MG63 (cell line): ENCODE data around the gene PPP6R1. TPM values are rescaled to one million over a fixed set of nuclear protein-coding genes. Genes with fewer than 3 reads are reported as not detected.

Experiments
- DNase-seq: peaks from one replicate; pipeline ENCODE4 v3.0.0-alpha.2; 2020
- H3K27me3 ChIP-seq: fragments of 250-450 bp; sonication (Bioruptor Pico); 2 replicates; pipeline ENCODE4 v1.5.1; 2020; ENCODE audit warnings: mild to moderate bottlenecking, moderate library complexity
- H3K36me3 ChIP-seq: fragments of 250-450 bp; sonication (Bioruptor Pico); 2 replicates; pipeline ENCODE4 v1.5.1; 2020; ENCODE audit warnings: mild to moderate bottlenecking, moderate library complexity
- H3K4me3 ChIP-seq: fragments of 250-450 bp; sonication (Bioruptor Pico); 2 replicates; pipeline ENCODE4 v1.5.1; 2020; ENCODE audit warnings: mild to moderate bottlenecking, moderate library complexity
- H3K9me3 ChIP-seq: fragments of 250-450 bp; sonication (Bioruptor Pico); 2 replicates; pipeline ENCODE4 v1.5.1; 2020; ENCODE audit warnings: mild to moderate bottlenecking, moderate library complexity
- total RNA-seq: library from RNA; depleted of rRNA; stranded (reverse); fragments of >200 nt; shearing (Covaris generic); gene quantifications from 2 replicates; pipeline ENCODE4 v1.2.3, GENCODE V29; 2014; ENCODE audit warnings: low replicate concordance

The PPP6R1 gene
- total RNA-seq, 1 experiment from 2014 or later = 102 TPM

GRCh38 chr19:55287361-55288079 is 28.7 kb upstream of the PPP6R1 start:
- Histone ChIP-seq H3K4me3 (no peak overlapping the region), H3K36me3 (no peaks in the 10 kb centered on the region), H3K27me3 (no peaks in the 10 kb centered on the region), H3K9me3 (no peaks in the 10 kb centered on the region)
- no peak for DNase-seq

- no peak for DNase-seq
- Histone ChIP-seq H3K27me3 (no peaks in the 10 kb centered on the region), H3K4me3 (no peak overlapping the region), H3K36me3 (no peaks in the 10 kb centered on the region), H3K9me3 (no peaks in the 10 kb centered on the region)
Observed at GRCh38 chr19:55285229-55285890, 26.5 kb upstream of the PPP6R1 start.

DNA sequence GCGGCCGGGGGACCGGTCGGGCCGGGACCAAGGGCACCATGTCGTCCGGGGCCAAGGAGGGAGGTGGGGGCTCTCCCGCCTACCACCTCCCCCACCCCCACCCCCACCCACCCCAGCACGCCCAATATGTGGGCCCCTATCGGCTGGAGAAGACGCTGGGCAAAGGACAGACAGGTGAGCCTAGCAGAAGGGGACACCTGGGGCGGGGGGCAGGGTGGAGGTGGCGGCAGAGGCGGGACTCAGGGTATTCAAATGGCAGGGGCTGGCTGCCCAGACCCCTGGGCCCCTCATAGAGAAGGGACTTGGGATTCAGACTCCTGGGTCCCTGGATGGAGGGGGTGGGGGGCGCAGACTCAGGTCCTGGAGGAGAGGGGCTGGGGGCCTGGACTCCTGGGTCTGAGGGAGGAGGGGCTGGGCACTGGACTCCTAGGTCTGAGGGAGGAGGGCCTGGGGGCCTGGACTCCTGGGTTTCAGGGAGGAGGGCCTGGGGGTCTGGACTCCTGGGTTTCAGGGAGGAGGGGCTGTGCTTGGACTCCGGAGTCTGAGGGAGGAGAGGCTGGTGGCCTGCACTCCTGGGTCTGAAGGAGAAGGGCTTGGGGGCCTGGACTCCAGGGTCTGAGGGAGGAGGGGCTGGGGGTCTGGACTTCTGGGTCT is 25.7 kb upstream of the PPP6R1 start:
- Histone ChIP-seq H3K9me3 (no peaks in the 10 kb centered on the region), H3K36me3 (no peaks in the 10 kb centered on the region), H3K4me3 (no peak overlapping the region), H3K27me3 (no peaks in the 10 kb centered on the region)
- no peak for DNase-seq

DNA sequence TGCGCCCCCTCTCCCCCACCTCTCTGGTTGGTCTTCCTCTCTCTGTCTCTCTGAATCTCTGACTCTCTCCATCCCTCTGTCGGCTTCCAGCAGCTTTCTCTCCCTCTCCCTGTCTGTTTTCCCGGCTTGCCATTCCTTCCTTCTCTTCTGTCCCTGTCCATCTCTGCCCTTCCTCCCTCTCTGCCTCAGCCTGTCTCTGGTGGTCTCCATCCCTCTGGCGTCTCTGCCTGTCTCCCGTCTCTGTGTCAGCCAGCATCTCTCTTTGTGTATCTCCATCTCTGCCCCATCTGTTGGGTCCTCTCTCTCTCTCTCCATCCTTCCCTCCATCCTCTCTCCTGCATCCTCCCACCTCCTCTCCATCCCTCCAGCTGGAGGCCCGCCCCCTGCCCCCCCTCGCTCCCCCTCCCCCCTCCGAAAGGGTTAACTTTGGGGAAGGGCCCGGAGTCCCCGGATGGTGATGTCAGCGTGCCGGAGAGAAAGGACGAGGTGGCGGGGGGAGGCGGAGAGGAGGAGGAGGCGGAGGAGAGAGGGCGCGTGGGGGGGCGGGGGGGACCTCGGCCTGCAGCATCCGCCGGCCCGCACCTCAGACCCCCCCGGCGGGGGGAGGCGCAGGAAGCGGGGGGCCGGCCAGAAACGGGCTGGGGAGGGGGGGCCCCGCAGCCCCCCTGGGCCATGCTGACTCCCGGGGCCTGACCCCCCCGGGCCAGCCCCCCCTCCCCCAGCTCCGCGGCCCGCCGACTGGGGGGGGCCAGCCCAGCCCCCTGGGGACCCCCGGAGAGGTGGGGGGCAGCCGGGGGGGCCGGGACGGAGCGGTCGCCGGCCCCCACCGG is 24.9 kb upstream of the PPP6R1 start, which contains the start of gene BRSK1:
TSS of gene BRSK1 (plus strand) at position 450 of the 830 bp plus-strand sequence. CDS start 446 bp downstream, outside the sequence.
- Histone ChIP-seq H3K27me3 (no peaks in the 10 kb centered on the region), H3K4me3 (no peak within 1 kb of the TSS), H3K36me3 (no peaks in the 10 kb centered on the region), H3K9me3 (no peaks in the 10 kb centered on the region)
- DNase-seq = peak; percentile 22

DNA sequence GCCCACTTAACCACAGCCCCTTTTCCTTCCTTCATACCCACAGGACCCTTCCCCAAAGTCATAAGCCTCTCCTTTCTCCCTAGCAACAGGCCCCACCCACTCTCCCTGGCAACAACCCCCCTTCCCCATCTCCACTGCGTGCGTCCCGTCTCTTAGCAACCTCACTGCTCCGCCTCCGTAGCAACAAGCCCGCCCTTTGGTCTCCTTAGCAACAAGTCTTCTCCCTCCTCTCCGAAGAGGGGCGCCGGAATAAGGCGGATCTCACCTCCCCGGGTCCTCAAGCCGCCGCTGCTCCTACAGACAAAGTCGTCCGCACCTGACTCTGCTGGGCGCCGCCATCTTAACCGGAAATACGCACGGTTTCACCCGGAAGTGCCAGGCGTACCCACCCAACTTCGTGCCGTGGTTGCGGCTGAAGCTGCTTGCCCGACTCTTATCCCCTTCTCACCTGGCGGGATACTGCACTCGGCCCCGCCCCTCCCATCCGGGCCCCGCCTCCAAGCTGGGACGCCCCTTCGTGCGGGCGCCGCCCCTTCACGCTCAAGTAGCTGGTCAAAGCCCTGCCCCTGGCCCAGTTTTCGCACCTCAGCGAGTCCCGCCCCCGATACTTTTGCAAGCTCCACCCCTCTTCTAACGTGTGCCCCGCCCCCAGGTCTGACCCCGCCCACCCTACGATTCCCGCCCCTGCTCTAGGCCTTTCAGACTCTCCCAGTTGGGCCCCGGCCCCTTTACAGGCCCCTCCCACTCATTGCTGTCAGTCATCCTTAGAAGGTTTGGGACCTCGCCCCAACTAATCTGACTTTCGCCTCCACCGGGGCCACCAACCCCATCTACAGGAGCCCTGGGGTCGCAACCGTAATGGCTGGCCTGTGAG is 21.2 kb upstream of the PPP6R1 start, which contains the start of gene HSPBP1:
TSS of gene HSPBP1 (minus strand) at position 341 of the 874 bp plus-strand sequence. CDS start 502 bp downstream, outside the sequence.
- DNase-seq = peak; percentile 94
- Histone ChIP-seq H3K4me3 (peak within 1 kb of the TSS; percentile 94), H3K36me3 (peaks cover 17% of the 10 kb centered on the region), H3K9me3 (no peaks in the 10 kb centered on the region), H3K27me3 (no peaks in the 10 kb centered on the region)

DNA sequence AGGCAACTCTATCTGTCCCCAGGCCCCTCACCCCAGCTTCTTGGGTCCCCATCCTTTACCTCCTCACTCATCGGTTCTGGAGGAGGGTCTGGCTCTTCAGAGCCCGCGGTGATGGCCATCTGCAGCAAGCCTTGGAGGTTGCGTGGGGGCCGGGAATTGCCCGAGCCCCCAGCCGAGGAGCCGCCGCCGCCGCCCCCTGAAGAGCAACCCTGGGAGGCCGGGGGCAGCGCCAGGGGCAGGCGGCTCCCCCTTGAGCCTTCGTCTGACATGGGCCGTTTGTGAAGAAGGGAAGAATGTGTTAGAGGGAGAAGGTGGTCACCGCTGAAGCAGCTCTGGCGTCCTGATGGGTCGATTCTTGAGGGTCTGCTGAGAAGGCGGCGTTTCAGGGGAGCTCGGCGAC is 20.5 kb upstream of the PPP6R1 start:
- peak overlapping the region; percentile 94 for H3K4me3 ChIP-seq
- H3K9me3 ChIP-seq = no peaks in the 10 kb centered on the region
- H3K27me3 ChIP-seq = no peaks in the 10 kb centered on the region
- DNase-seq = no peak
- peaks cover 17% of the 10 kb centered on the region for H3K36me3 ChIP-seq

- Histone ChIP-seq H3K9me3 (no peaks in the 10 kb centered on the region), H3K27me3 (no peaks in the 10 kb centered on the region), H3K4me3 (peak overlapping the region; percentile 94), H3K36me3 (peaks cover 21% of the 10 kb centered on the region)
- no peak for DNase-seq
Observed at GRCh38 chr19:55278391-55279135, 19.7 kb upstream of the PPP6R1 start.

- H3K4me3 ChIP-seq = no peak overlapping the region
- H3K36me3 ChIP-seq = peaks cover 22% of the 10 kb centered on the region
- H3K9me3 ChIP-seq = no peaks in the 10 kb centered on the region
- no peaks in the 10 kb centered on the region for H3K27me3 ChIP-seq
- no peak for DNase-seq
Observed at GRCh38 chr19:55277494-55277893, 18.7 kb upstream of the PPP6R1 start.

DNA sequence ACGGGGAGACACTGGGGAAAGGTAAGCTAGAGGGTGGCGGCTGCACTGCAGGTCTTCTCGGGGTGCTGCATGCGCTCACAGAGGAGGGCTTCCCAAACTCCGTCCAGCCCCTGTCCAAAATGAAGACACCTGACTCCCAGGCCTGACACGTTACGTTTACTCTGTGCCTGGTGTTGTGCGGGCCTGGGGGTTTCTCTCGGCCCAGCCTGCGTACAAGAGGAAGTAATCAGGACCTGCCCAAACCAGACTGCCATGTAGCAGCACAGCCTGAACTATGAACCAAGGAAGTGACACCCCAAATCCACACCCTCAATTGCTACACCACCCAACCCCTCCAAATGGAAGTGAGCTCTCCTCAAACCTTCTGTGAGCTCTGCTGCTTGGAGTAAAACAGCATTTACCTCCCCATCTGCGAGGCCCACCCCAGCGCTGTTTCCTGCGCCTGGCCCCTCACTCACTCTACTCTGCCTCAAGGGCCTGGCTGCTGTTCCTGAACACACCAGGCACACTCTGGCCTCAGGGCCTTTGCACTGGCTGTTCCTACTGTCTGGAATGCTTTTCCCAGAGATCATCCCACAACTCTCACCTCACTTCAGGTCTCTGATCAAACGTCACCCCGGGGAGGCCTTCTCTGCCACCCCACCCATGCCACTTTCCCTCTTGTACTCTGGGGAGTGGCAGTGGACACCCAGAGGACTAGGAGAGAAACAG is 18.1 kb upstream of the PPP6R1 start:
- no peak for DNase-seq
- Histone ChIP-seq H3K36me3 (peaks cover 22% of the 10 kb centered on the region), H3K9me3 (no peaks in the 10 kb centered on the region), H3K27me3 (no peaks in the 10 kb centered on the region), H3K4me3 (no peak overlapping the region)

DNA sequence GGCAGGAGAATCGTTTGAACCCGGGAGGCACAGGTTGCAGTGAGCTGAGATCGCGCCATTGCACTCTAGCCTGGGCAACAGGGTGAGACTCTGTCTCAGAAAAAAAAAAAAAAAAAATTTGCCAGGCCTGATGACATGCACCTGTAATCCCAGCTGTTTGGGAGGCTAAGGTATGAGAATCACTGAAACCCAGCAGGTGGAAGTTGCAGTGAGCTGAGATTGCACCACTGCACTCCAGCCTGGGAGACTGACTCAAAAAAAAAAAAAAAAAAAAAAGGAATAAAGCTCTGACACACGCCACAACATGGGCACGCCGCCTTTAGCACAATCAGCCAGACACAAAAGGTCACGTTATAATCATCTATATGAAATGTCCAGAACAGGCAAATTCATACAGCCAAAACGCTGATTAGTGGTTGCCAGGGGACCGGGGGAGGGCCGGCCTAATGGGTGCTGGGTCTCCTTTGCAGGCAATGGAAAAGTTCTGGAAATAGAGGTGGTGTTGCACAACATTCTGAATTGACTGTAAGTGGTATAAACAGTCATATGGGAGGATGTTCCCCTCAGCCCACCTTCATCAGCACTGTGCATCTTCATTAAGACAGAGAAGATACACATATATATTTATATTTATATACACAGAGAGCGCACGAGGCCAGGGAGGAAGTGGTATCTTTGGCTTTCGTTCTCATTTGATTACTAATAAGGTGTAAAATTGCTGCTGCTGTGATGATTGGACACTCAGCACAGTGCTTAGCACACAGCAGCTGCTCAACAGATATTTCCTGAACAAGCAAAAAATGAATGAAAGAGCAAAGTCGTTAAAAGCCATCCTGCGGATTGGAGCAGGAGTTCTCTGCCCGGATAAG is 17.3 kb upstream of the PPP6R1 start:
- Histone ChIP-seq H3K36me3 (peaks cover 26% of the 10 kb centered on the region), H3K9me3 (no peaks in the 10 kb centered on the region), H3K4me3 (no peak overlapping the region), H3K27me3 (no peaks in the 10 kb centered on the region)
- no peak for DNase-seq

DNA sequence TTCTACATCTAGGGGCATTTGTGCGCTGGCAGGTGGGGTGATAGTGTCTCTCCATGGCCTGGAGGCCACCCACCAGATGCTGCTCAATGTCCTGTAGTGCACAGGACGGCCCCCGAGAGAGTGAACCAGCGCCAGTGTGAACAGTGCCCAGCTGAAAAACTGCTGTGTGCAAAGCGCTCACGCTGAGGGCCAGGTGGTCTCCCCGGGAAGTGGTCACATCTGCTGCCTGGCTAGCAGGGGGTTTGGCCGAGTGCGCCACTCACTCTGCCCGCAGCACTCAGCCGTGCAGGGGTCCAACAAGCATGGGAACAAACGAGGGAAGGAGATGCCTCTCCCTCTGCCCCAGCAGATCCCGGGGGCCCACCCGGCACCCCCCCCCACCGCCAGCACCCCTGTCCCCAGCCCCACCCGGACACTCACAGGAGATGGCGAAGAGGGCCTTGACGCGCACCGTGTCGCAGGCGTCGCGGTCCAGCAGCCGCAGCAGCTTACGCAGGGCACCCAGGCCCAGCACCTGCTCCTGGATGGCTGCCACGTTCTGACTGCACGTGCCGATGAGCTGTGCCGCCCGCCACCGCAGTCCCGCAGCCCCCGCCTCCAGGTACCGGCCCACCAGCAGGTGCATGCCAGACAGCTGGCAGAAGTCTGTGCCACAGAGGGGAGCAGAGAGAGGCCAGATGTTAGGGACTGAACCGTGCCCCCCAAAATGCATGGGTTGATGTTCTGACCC is 15.3 kb upstream of the PPP6R1 start:
- Histone ChIP-seq H3K9me3 (no peaks in the 10 kb centered on the region), H3K27me3 (no peaks in the 10 kb centered on the region), H3K36me3 (peaks cover 26% of the 10 kb centered on the region), H3K4me3 (no peak overlapping the region)
- DNase-seq = no peak

DNA sequence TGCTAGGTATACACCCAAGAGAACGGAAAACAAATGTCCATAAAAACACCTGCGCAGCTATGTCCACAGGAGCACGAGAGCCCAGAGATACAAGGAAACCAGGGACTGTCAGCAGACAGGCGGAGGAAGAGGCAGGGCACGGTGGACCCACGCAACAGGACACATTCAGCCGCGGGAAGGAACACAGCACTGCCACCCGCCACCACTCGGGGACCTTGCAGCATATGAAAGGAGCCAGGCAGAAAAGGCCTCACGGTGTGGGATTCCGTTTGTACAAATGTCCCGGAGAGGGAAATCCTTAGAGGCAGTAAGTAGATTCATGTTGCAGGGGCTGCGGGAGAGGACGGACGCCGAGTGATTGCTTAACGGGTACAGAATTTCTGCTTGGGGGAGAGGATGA is 13.3 kb upstream of the PPP6R1 start:
- H3K4me3 ChIP-seq = no peak overlapping the region
- H3K36me3 ChIP-seq = peaks cover 27% of the 10 kb centered on the region
- no peaks in the 10 kb centered on the region for H3K27me3 ChIP-seq
- DNase-seq = no peak
- no peaks in the 10 kb centered on the region for H3K9me3 ChIP-seq

DNA sequence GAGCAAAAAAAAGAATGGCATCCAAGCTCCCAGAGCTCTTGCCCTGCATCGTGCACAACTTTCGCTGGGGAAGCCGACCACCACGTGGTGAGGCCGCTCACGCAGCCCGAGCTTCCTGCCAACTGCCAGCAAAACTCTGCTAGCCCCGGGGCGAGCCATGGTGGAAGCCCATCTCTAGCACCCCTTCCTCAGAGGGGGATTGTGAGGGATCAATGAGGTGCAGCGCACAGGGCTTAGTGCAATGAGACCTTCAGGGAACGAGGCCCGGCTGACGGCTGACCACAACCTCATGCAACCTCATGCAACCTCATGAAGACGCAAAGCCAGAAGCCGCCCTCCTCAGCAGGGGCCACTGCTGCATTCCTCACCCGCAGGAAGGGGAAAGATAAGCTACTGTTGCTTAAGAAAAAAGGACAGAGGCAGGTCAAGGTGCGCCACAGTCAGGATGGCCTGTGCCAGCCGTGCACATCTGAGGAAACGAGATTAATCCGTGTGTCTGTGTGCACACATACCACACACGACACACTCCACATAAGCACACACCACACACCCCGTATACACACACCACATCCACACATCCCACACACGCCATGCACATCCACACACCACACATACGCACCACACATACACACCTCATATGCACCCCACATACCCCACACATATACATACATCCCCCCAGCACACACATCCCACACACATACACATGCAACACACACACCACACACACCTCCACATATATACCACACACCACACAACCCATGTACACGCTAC is 11.5 kb upstream of the PPP6R1 start:
- H3K27me3 ChIP-seq = no peaks in the 10 kb centered on the region
- H3K4me3 ChIP-seq = no peak overlapping the region
- peaks cover 25% of the 10 kb centered on the region for H3K36me3 ChIP-seq
- no peak for DNase-seq
- peaks cover 7% of the 10 kb centered on the region for H3K9me3 ChIP-seq
